Prostate gland (tissue), 2 donors: ENCODE data around the gene SLC28A3.

Experiments
- POLR2AphosphoS5 ChIP-seq: sonication (generic); formaldehyde crosslinking; IDR thresholded peaks from one replicate; pipeline ENCODE4 v1.6.1; 2017; ENCODE audit warnings: antibody characterized with exemption
- TF ChIP-seq, protein P1 (sequence below), 4 experiments: fragments of 200-600 bp in 2 of 4; fragments of 450-650 bp in 2 of 4; sonication (generic) in 2 of 4; IDR thresholded peaks; 1 replicate in 3 of 4; 2 replicates in 1 of 4; pipeline ENCODE4 v1.5.1; 2016 to 2019; ENCODE audit warnings: antibody characterized with exemption in 4 of 4, mild to moderate bottlenecking in 2 of 4, moderate library complexity in 2 of 4

DNA sequence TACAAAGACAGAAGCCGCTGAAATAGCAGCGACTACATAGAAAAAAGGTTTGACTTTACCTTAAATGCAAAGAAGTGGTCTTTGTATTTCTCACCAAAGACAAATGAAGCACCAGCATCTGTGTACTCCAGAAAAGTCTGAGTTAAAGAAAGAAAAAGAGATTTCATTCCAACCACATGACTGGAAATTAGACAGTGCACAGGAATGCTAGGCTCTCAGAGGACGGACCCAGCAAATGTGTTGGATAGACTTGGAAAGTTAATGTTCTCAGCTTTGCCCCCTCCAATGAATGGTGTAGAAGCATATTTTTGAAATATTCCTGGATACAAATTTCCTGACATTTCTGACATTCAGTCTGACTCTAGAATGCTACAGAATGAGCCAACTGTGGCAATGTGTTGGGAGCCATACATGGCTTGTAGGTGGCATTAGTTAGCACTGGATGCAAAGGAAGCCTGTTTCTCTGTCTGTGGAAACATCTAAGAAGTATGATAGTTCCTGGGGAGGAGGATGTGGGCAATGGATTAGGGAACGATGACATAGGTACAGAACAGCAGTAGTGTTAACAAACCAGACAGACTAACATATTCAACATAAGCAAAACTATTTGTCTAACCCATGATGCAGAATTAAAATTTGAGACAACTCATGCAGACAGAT, 43.3 kb downstream of the SLC28A3 start:
- TF ChIP-seq, protein P1, sequence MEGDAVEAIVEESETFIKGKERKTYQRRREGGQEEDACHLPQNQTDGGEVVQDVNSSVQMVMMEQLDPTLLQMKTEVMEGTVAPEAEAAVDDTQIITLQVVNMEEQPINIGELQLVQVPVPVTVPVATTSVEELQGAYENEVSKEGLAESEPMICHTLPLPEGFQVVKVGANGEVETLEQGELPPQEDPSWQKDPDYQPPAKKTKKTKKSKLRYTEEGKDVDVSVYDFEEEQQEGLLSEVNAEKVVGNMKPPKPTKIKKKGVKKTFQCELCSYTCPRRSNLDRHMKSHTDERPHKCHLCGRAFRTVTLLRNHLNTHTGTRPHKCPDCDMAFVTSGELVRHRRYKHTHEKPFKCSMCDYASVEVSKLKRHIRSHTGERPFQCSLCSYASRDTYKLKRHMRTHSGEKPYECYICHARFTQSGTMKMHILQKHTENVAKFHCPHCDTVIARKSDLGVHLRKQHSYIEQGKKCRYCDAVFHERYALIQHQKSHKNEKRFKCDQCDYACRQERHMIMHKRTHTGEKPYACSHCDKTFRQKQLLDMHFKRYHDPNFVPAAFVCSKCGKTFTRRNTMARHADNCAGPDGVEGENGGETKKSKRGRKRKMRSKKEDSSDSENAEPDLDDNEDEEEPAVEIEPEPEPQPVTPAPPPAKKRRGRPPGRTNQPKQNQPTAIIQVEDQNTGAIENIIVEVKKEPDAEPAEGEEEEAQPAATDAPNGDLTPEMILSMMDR (IDR thresholded peaks at IDR 0.05): no peak
- no peak for TF ChIP-seq POLR2AphosphoS5
